ENCODE data around the gene APPL2. TPM values are rescaled to one million over a fixed set of nuclear protein-coding genes. Genes with fewer than 3 reads are reported as not detected.

Gene APPL2
- total RNA-seq, 1 donor from 2014 or later: 17.7 TPM

GRCh38 chr12:105222284-105222655 is 13.7 kb downstream of the APPL2 start:
- Mint-ChIP-seq H3K27me3 (ENCODE audit: low read depth, unreplicated experiment) (no peaks in the 10 kb centered on the region), H3K36me3 (ENCODE audit: low read depth, unreplicated experiment) (peaks cover 27% of the 10 kb centered on the region), H3K27ac (ENCODE audit: unreplicated experiment) (no peak overlapping the region), H3K9me3 (ENCODE audit: unreplicated experiment) (no peaks in the 10 kb centered on the region), H3K4me1 (ENCODE audit: low read depth, unreplicated experiment) (peaks cover 28% of the 10 kb centered on the region), H3K4me3 (ENCODE audit: unreplicated experiment) (peak overlapping the region; percentile 35)
- no peak overlapping the region for H3K4me3 ChIP-seq (ENCODE audit: insufficient read depth, low read depth, low read length)
- FAIRE-seq (no peak), DNase-seq (ENCODE audit: low read depth) (no peak)
- peaks cover 50% of the 10 kb centered on the region for H4K20me1 ChIP-seq (ENCODE audit: insufficient read depth, low read length)
- no peaks in the 10 kb centered on the region for H3K9me3 ChIP-seq (ENCODE audit: insufficient read depth, low read depth, low read length)
- H2AFZ ChIP-seq (ENCODE audit: low read depth, low read length): no peak overlapping the region
- H3K79me2 ChIP-seq (ENCODE audit: insufficient read depth, low read length): peaks cover 63% of the 10 kb centered on the region
- no peak overlapping the region for H3K27ac ChIP-seq (ENCODE audit: low read depth, low read length)
- TF ChIP-seq EZH2 (IDR thresholded peaks at IDR 0.05; ENCODE audit: insufficient read depth, low read length): no peak
- TF ChIP-seq CTCF (IDR thresholded peaks at IDR 0.05; ENCODE audit: insufficient read depth, low read depth, low read length): no peak
- no peak overlapping the region for H3K9ac ChIP-seq (ENCODE audit: low read length)
- H3K27me3 ChIP-seq (ENCODE audit: insufficient read depth, low read length): no peaks in the 10 kb centered on the region
- H3K36me3 ChIP-seq (ENCODE audit: insufficient read depth, low read length): peaks cover 14% of the 10 kb centered on the region
- peaks cover 13% of the 10 kb centered on the region for H3K4me1 ChIP-seq (ENCODE audit: insufficient read depth, low read length)
- H3K4me2 ChIP-seq (ENCODE audit: low read length): no peak overlapping the region

GRCh38 chr12:105221583-105222283 is 14.2 kb downstream of the APPL2 start:
- Mint-ChIP-seq H3K36me3 (ENCODE audit: low read depth, unreplicated experiment) (peaks cover 28% of the 10 kb centered on the region), H3K27me3 (ENCODE audit: low read depth, unreplicated experiment) (no peaks in the 10 kb centered on the region), H3K27ac (ENCODE audit: unreplicated experiment) (no peak overlapping the region), H3K4me3 (ENCODE audit: unreplicated experiment) (peak overlapping the region; percentile 35), H3K9me3 (ENCODE audit: unreplicated experiment) (no peaks in the 10 kb centered on the region), H3K4me1 (ENCODE audit: low read depth, unreplicated experiment) (peaks cover 27% of the 10 kb centered on the region)
- H3K79me2 ChIP-seq (ENCODE audit: insufficient read depth, low read length): peaks cover 61% of the 10 kb centered on the region
- no peaks in the 10 kb centered on the region for H3K27me3 ChIP-seq (ENCODE audit: insufficient read depth, low read length)
- no peak for FAIRE-seq
- no peak for DNase-seq (ENCODE audit: low read depth)
- H3K36me3 ChIP-seq (ENCODE audit: insufficient read depth, low read length): peaks cover 15% of the 10 kb centered on the region
- peaks cover 12% of the 10 kb centered on the region for H3K4me1 ChIP-seq (ENCODE audit: insufficient read depth, low read length)
- TF ChIP-seq EZH2 (IDR thresholded peaks at IDR 0.05; ENCODE audit: insufficient read depth, low read length): no peak
- no peak for TF ChIP-seq CTCF (IDR thresholded peaks at IDR 0.05; ENCODE audit: insufficient read depth, low read depth, low read length)
- no peak overlapping the region for H2AFZ ChIP-seq (ENCODE audit: low read depth, low read length)
- H3K4me3 ChIP-seq (ENCODE audit: insufficient read depth, low read depth, low read length): no peak overlapping the region
- no peak overlapping the region for H3K9ac ChIP-seq (ENCODE audit: low read length)
- no peaks in the 10 kb centered on the region for H3K9me3 ChIP-seq (ENCODE audit: insufficient read depth, low read depth, low read length)
- H3K27ac ChIP-seq (ENCODE audit: low read depth, low read length): no peak overlapping the region
- peaks cover 50% of the 10 kb centered on the region for H4K20me1 ChIP-seq (ENCODE audit: insufficient read depth, low read length)
- H3K4me2 ChIP-seq (ENCODE audit: low read length): no peak overlapping the region

- H3K36me3 Mint-ChIP-seq (ENCODE audit: low read depth, unreplicated experiment): peaks cover 31% of the 10 kb centered on the region
- no peaks in the 10 kb centered on the region for H3K27me3 ChIP-seq (ENCODE audit: insufficient read depth, low read length)
- H3K4me1 Mint-ChIP-seq (ENCODE audit: low read depth, unreplicated experiment): peaks cover 21% of the 10 kb centered on the region
- no peak overlapping the region for H3K9ac ChIP-seq (ENCODE audit: low read length)
- H3K4me2 ChIP-seq (ENCODE audit: low read length): no peak overlapping the region
- no peak overlapping the region for H3K4me3 Mint-ChIP-seq (ENCODE audit: unreplicated experiment)
- TF ChIP-seq CTCF (IDR thresholded peaks at IDR 0.05; ENCODE audit: insufficient read depth, low read depth, low read length): no peak
- TF ChIP-seq EZH2 (IDR thresholded peaks at IDR 0.05; ENCODE audit: insufficient read depth, low read length): no peak
- no peak overlapping the region for H3K27ac ChIP-seq (ENCODE audit: low read depth, low read length)
- FAIRE-seq: no peak
- no peak overlapping the region for H3K27ac Mint-ChIP-seq (ENCODE audit: unreplicated experiment)
- H3K4me1 ChIP-seq (ENCODE audit: insufficient read depth, low read length): peaks cover 4% of the 10 kb centered on the region
- H4K20me1 ChIP-seq (ENCODE audit: insufficient read depth, low read length): peaks cover 50% of the 10 kb centered on the region
- H3K27me3 Mint-ChIP-seq (ENCODE audit: low read depth, unreplicated experiment): no peaks in the 10 kb centered on the region
- H2AFZ ChIP-seq (ENCODE audit: low read depth, low read length): no peak overlapping the region
- DNase-seq (ENCODE audit: low read depth): no peak
- no peaks in the 10 kb centered on the region for H3K9me3 ChIP-seq (ENCODE audit: insufficient read depth, low read depth, low read length)
- no peak overlapping the region for H3K4me3 ChIP-seq (ENCODE audit: insufficient read depth, low read depth, low read length)
- H3K79me2 ChIP-seq (ENCODE audit: insufficient read depth, low read length): peaks cover 61% of the 10 kb centered on the region
- H3K9me3 Mint-ChIP-seq (ENCODE audit: unreplicated experiment): no peaks in the 10 kb centered on the region
- peaks cover 21% of the 10 kb centered on the region for H3K36me3 ChIP-seq (ENCODE audit: insufficient read depth, low read length)
These were observed 15.1 kb downstream of the APPL2 start for GRCh38 chr12:105220929-105221290.
